GM15510 (cell line): Measurements from ENCODE around the gene KRT82.

Source experiments
- POLR2A ChIP-seq: IDR thresholded peaks from 3 replicates; pipeline ENCODE4 v1.6.1; 2011; ENCODE audit warnings: borderline replicate concordance; ENCODE audit not compliant: insufficient read length; ENCODE audit errors: extremely low read depth

Gene KRT82

DNA sequence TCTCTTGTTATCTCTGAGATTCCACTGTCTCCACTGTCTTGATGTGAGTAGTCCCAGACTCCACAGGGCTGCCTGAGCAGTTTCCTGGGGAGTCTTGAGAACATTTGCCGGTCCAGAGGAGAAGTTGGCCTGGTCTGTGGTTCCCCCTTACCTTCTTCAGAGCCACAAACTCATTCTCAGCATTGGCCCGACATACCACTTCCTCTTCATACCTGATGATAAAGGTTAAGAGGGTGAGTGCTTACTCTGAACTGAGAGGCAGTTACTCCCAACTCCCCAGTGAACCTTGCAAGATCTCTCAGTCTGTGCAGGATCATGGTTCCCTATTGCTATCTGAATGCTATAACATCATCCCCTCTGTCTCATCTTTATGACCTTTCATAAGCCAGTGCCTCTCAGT lies 23.3 kb downstream of the KRT82 start:
- TF ChIP-seq POLR2A, result no peak

GRCh38 chr12:52381206-52381605 lies 24.9 kb downstream of the KRT82 start:
- TF ChIP-seq POLR2A, result no peak

- no peak for TF ChIP-seq POLR2A
Observed at GRCh38 chr12:52380271-52380694, 25.9 kb downstream of the KRT82 start.

GRCh38 chr12:52379536-52379935 lies 26.6 kb downstream of the KRT82 start:
- TF ChIP-seq POLR2A, result no peak

- no peak for TF ChIP-seq POLR2A
Observed at GRCh38 chr12:52378091-52378490, 28.0 kb downstream of the KRT82 start.

DNA sequence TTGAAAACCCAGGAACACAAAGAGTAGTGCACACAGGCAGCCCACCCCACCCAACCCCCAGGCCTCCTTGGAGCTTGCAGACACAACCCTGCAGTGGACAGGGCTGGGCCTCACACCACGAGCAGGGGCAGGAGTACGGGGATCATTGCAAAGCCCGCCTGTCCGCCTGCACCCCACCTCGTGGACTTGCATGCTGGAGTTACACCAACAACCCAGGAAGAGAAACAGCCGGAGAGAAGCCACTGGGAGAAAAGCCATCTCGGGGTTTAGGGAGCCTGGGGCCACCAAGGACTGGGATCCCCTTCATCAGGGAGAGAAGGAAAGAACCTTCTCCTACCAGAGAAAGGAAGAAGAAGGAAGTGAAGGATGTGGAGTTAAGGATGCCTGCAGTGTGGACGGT lies 28.9 kb downstream of the KRT82 start:
- TF ChIP-seq POLR2A, result no peak

- TF ChIP-seq POLR2A, result no peak
Observed at GRCh38 chr12:52372216-52373154, 33.6 kb downstream of the KRT82 start.

DNA sequence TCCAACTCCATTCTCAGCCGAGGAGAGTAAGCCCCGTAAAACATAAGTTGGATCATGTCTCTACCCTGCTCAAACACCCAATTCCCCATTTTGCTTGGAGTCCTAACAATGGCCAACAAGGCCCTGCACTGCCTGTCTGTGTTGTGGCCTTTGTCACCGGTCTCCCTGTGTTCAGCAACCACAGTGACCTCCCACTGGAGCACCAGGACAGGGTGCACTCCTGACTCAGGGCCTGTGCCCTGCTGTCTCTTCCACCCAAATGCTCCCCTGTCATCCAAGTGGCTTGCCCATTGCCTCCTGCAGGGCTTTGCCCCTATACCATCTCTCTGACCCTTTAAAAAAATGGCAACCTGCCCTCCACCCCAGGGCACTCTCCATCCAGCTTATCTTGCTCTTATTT lies 34.4 kb downstream of the KRT82 start:
- no peak for TF ChIP-seq POLR2A

GRCh38 chr12:52370926-52371608 lies 35.1 kb downstream of the KRT82 start:
- no peak for TF ChIP-seq POLR2A

DNA sequence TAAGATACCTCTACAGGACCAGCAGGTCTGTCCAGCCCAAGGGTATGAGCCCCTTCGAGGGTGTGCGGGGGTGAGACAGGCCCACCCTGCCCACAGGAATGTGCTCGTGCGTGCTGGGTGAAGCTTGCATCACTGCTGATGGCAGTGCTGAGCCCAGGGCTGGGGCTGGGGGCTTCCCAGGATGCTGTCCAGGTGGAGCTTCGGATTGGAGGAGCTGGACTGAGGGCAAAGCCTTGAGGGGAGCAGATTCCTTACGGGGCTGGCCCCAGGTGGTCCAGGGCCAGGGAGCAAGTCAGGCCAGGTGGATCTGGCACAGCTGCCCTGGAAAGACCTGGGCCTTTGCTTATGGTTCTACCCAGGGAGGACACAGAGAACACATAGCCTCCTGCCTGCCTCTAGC lies 36.3 kb downstream of the KRT82 start:
- TF ChIP-seq POLR2A, result no peak

DNA sequence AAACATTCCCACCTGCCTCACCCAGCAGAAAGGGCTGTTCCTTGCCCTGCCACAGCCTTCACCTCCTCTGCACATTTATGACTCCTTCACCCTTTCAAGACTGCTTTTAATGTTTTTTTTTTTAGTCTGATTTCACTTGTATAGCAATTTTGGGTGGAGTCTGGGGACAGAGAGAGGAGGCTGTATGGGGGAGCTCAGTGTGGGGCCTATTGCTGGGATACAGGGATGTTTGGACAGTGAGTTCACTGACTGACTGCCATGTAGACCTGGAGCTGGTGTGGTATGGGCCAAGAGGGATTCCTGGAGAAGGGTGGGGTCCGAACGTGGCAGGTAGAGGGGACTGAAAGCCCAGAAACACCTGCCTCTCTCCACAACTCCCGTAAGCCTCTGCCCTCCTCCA lies 36.9 kb downstream of the KRT82 start:
- TF ChIP-seq POLR2A, result no peak

- TF ChIP-seq POLR2A, result no peak
Observed at GRCh38 chr12:52368508-52368907, 37.6 kb downstream of the KRT82 start.

- TF ChIP-seq POLR2A, result no peak
Observed at GRCh38 chr12:52367876-52368275, 38.3 kb downstream of the KRT82 start.

- no peak for TF ChIP-seq POLR2A
Observed at GRCh38 chr12:52366738-52367485, 39.2 kb downstream of the KRT82 start, which contains the start of gene KRT85. KRT85 (minus strand) TSS chr12:52367481; CDS start chr12:52367405, 76 bp downstream.
